Activated naive CD8-positive, alpha-beta T cell treated with anti-CD3 and anti-CD28 coated beads, Interleukin-2, amount 50 U/mL, for 24 hours (primary cell): ENCODE data around the gene ARHGEF38.

Experiments used
- ATAC-seq: fragments of 150-1000 bp; cut with Tn5 transposase; one replicate; pipeline ENCODE4 v1.10.0; 2021
- DNase-seq: peaks from one replicate; pipeline ENCODE4 v3.0.0; 2021
- H3K27ac Mint-ChIP-seq: one replicate; pipeline ENCODE4 v1.8.0; 2021; ENCODE audit warnings: mild to moderate bottlenecking, mixed read lengths
- H3K27me3 Mint-ChIP-seq: one replicate; pipeline ENCODE4 v1.8.0; 2021; ENCODE audit warnings: mixed read lengths
- H3K36me3 Mint-ChIP-seq: one replicate; pipeline ENCODE4 v1.8.0; 2021; ENCODE audit warnings: low read depth, mixed read lengths
- H3K4me1 Mint-ChIP-seq: one replicate; pipeline ENCODE4 v1.8.0; 2021; ENCODE audit warnings: mixed read lengths
- H3K4me3 Mint-ChIP-seq: one replicate; pipeline ENCODE4 v1.8.0; 2021; ENCODE audit warnings: mild to moderate bottlenecking, moderate library complexity, mixed read lengths
- H3K9me3 Mint-ChIP-seq: one replicate; pipeline ENCODE4 v1.8.0; 2021; ENCODE audit warnings: mixed read lengths

Gene ARHGEF38

GRCh38 chr4:105613306-105613705 is 60.9 kb downstream of the ARHGEF38 start:
- H3K4me1 Mint-ChIP-seq: no peaks in the 10 kb centered on the region
- no peak for ATAC-seq
- no peaks in the 10 kb centered on the region for H3K9me3 Mint-ChIP-seq
- no peak for DNase-seq
- no peaks in the 10 kb centered on the region for H3K36me3 Mint-ChIP-seq
- H3K27me3 Mint-ChIP-seq: peaks cover 3% of the 10 kb centered on the region
- no peak overlapping the region for H3K4me3 Mint-ChIP-seq
- no peak overlapping the region for H3K27ac Mint-ChIP-seq

GRCh38 chr4:105619188-105619931 is 66.9 kb downstream of the ARHGEF38 start:
- DNase-seq: no peak
- no peak overlapping the region for H3K4me3 Mint-ChIP-seq
- no peaks in the 10 kb centered on the region for H3K9me3 Mint-ChIP-seq
- H3K27me3 Mint-ChIP-seq: peaks cover 5% of the 10 kb centered on the region
- ATAC-seq: no peak
- no peak overlapping the region for H3K27ac Mint-ChIP-seq
- H3K4me1 Mint-ChIP-seq: no peaks in the 10 kb centered on the region
- no peaks in the 10 kb centered on the region for H3K36me3 Mint-ChIP-seq

DNA sequence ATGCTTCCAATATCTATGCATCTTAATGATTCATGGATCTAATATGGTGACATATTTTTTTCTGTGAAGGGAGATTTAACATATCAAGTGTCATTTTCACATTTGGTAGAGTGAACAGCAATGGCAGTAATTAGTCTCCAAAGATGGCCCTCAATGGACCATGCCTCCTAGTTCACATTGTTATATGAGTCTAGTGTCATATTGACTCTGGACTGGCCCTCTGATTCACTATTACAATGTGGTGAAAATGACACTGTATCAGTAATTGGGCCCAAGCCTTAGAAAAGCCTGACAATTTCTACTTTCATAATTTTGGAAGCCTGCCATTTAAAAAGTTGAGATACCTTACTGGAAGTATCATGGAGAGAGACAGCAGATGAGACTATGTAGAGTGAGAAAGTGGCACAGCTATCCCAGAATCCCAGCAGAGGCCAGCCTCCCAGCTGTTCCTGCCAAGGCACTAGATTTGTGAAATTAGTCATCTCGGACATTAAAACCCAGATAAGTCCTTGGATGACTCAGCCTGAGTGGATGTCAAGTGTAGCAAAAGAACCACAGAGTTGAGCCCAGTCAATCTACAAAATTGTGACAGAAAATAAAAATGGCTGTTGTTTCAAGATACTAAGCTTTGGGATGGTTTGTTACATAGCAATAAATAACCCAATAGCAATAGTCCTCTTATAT is 68.4 kb downstream of the ARHGEF38 start:
- H3K27me3 Mint-ChIP-seq: peaks cover 5% of the 10 kb centered on the region
- no peak for ATAC-seq

GRCh38 chr4:105622269-105622668 is 69.8 kb downstream of the ARHGEF38 start:
- ATAC-seq (no peak), DNase-seq (no peak)
- peaks cover 5% of the 10 kb centered on the region for H3K27me3 Mint-ChIP-seq
- H3K4me1 Mint-ChIP-seq: no peaks in the 10 kb centered on the region
- H3K36me3 Mint-ChIP-seq: no peaks in the 10 kb centered on the region
- H3K4me3 Mint-ChIP-seq: no peak overlapping the region
- no peak overlapping the region for H3K27ac Mint-ChIP-seq
- H3K9me3 Mint-ChIP-seq: no peaks in the 10 kb centered on the region

More for the DNA sequence above, 68.4 kb downstream of the ARHGEF38 start:
- H3K9me3 Mint-ChIP-seq: no peaks in the 10 kb centered on the region
- H3K4me3 Mint-ChIP-seq: no peak overlapping the region
- no peaks in the 10 kb centered on the region for H3K36me3 Mint-ChIP-seq
- H3K4me1 Mint-ChIP-seq: no peaks in the 10 kb centered on the region
- H3K27ac Mint-ChIP-seq: no peak overlapping the region
- no peak for DNase-seq

GRCh38 chr4:105623099-105623498 is 70.7 kb downstream of the ARHGEF38 start:
- Mint-ChIP-seq H3K4me3 (no peak overlapping the region), H3K27ac (no peak overlapping the region), H3K9me3 (no peaks in the 10 kb centered on the region), H3K36me3 (no peaks in the 10 kb centered on the region), H3K27me3 (peaks cover 7% of the 10 kb centered on the region), H3K4me1 (no peaks in the 10 kb centered on the region)
- ATAC-seq: no peak
- DNase-seq: no peak

- Mint-ChIP-seq H3K9me3 (no peaks in the 10 kb centered on the region), H3K27me3 (peaks cover 14% of the 10 kb centered on the region), H3K36me3 (no peaks in the 10 kb centered on the region), H3K27ac (no peak overlapping the region), H3K4me3 (no peak overlapping the region), H3K4me1 (no peaks in the 10 kb centered on the region)
- no peak for DNase-seq
- no peak for ATAC-seq
These were observed 72.1 kb downstream of the ARHGEF38 start for GRCh38 chr4:105624530-105624929.

DNA sequence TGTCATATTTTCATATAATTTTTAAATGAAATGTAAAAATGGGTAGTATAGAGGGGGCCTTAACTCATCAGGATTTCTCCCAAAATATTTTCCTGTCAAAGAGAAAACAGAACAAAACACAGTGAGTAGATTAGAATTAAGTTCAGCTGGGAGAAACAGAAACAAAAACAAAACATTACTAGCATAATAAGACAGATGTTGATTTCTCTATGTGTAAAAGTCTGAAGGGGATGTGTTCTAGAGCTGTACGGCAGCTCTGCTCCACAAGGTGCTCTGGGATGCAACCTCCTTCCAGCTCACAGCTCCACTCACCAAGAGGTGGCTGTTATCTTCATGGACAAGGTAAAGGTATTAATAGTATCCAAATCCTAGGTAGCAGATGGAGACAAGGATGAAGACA is 72.8 kb downstream of the ARHGEF38 start:
- no peaks in the 10 kb centered on the region for H3K9me3 Mint-ChIP-seq
- ATAC-seq (no peak), DNase-seq (no peak)
- no peaks in the 10 kb centered on the region for H3K36me3 Mint-ChIP-seq
- no peak overlapping the region for H3K27ac Mint-ChIP-seq
- no peak overlapping the region for H3K4me3 Mint-ChIP-seq
- no peaks in the 10 kb centered on the region for H3K4me1 Mint-ChIP-seq
- peaks cover 14% of the 10 kb centered on the region for H3K27me3 Mint-ChIP-seq

DNA sequence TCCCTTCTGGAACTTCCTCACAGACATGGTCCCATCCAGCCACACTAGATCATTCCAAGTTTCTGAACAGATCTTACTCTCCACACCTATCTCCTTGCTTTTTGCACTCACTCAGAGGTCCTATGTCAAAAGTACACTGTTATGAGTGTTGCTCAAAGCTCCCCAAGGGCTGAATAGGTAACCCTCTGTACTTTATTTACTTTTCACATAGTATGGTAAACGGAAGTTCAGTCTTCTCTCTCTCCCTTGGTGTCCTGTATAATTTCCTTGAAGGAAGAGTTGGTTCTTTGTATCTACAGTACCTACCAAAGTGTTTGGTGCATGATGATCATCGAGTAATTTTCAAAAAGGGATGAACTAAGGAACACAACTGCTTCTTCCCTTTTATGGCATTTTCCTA is 74.4 kb downstream of the ARHGEF38 start:
- ATAC-seq: no peak

GRCh38 chr4:105627620-105628019 is 75.2 kb downstream of the ARHGEF38 start:
- no peak for ATAC-seq
- Mint-ChIP-seq H3K9me3 (no peaks in the 10 kb centered on the region), H3K27me3 (peaks cover 13% of the 10 kb centered on the region), H3K27ac (no peak overlapping the region), H3K4me3 (no peak overlapping the region), H3K4me1 (no peaks in the 10 kb centered on the region), H3K36me3 (no peaks in the 10 kb centered on the region)
- DNase-seq: no peak

More for the DNA sequence above, 74.4 kb downstream of the ARHGEF38 start:
- H3K4me1 Mint-ChIP-seq: no peaks in the 10 kb centered on the region
- H3K27me3 Mint-ChIP-seq: peaks cover 14% of the 10 kb centered on the region
- H3K4me3 Mint-ChIP-seq: no peak overlapping the region
- no peaks in the 10 kb centered on the region for H3K36me3 Mint-ChIP-seq
- no peak overlapping the region for H3K27ac Mint-ChIP-seq
- H3K9me3 Mint-ChIP-seq: no peaks in the 10 kb centered on the region
- DNase-seq: no peak

DNA sequence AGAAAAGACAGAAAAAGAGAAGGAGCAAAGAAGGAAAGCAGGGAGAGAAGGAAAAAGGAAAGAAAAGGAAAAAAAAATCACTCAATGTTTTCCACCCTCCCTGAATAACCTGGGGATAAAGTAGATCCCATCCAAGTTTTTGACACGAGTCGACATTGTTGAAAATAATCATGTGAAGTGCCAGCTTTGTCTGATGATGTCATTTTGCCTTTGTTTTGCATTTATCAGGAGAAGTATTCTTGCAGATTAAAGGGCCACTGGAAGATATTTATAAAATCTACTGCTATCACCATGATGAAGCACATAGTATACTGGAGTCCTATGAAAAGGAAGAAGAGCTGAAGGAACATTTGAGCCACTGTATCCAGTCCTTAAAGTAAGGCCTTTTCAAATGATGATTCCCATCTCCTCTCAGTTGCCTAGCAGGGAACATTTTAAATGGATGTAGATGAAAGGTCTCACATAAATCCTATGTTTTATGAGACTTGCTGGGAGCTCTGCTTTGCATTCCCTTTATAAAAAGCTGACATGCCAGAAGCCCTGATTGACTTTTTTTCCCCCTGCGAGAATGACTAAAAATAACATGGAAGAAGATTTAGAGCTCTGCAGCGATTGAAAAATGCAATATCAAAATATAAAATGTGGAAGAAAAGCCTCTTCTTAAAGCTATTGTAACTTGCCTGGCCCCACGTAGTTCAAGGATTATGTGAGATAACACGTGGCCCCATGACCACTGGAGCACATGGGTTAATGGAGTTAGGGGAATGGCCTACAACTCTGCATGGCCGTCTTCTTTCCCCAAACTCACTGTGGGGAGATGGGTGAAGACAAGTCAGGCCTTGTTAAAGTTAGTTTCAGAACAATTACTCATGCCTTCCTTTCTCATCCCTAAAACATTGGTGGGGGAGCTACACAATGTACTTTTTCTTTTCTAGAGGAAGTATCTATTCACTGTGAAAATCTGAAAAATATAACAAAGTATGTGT is 78.5 kb downstream of the ARHGEF38 start:
- no peaks in the 10 kb centered on the region for H3K9me3 Mint-ChIP-seq
- no peak overlapping the region for H3K27ac Mint-ChIP-seq
- H3K4me3 Mint-ChIP-seq: no peak overlapping the region
- no peaks in the 10 kb centered on the region for H3K4me1 Mint-ChIP-seq
- no peak for ATAC-seq
- H3K27me3 Mint-ChIP-seq: peaks cover 9% of the 10 kb centered on the region
- DNase-seq: no peak
- no peaks in the 10 kb centered on the region for H3K36me3 Mint-ChIP-seq

DNA sequence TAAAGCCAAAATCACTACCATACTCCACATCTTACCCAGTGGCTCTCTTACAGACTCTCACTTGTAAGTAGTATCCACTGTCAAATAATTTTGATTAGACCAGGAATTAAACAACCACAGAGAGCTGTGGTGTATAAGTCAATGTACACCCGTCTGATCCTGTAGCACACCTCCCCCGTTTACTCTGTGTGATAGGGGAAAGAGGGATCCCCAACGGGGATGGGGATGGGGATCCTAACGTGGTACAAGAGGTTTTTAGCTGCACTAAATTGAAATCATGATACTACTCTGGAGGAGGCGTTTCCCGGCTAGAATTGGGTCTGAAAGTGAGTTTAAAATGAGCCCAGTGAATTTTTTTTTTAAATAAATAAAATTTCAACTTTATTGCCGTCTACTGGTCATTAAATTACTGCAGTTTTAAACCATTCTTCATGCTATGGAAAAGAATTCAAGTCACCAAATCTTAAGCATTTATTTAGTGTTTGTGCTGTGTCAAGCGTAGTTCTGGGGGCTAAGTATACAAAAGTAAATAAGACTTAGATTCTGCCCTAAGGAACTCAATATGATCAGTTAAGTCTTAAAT is 79.5 kb downstream of the ARHGEF38 start:
- H3K27me3 Mint-ChIP-seq: peaks cover 9% of the 10 kb centered on the region
- no peaks in the 10 kb centered on the region for H3K36me3 Mint-ChIP-seq
- H3K4me3 Mint-ChIP-seq: no peak overlapping the region
- H3K27ac Mint-ChIP-seq: no peak overlapping the region
- H3K4me1 Mint-ChIP-seq: no peaks in the 10 kb centered on the region
- no peak for ATAC-seq
- no peak for DNase-seq
- H3K9me3 Mint-ChIP-seq: no peaks in the 10 kb centered on the region

DNA sequence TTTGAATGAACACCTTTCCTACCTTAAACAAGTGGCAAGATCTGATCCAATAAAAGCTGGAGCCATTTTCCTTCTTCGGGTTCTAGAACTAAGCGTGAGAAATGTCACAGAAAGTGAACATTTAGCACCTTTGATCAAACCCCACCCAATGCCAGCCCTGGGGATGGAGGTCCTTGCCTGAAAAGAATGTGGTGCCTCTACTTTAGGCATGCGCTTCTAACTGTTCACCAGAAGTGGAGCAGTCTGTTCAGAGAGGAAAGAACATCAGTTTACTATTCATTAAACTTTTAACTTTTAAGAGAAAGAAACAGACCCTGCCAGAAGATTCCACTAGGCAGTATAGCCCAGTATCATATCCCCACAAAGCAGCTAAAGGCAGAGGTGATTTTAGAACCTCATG is 80.2 kb downstream of the ARHGEF38 start:
- no peaks in the 10 kb centered on the region for H3K9me3 Mint-ChIP-seq
- no peak for DNase-seq
- H3K36me3 Mint-ChIP-seq: no peaks in the 10 kb centered on the region
- peaks cover 11% of the 10 kb centered on the region for H3K27me3 Mint-ChIP-seq
- no peak overlapping the region for H3K4me3 Mint-ChIP-seq
- no peak overlapping the region for H3K27ac Mint-ChIP-seq
- H3K4me1 Mint-ChIP-seq: peaks cover 3% of the 10 kb centered on the region
- no peak for ATAC-seq

GRCh38 chr4:105633241-105633640 is 80.8 kb downstream of the ARHGEF38 start:
- no peak for ATAC-seq
- peaks cover 3% of the 10 kb centered on the region for H3K4me1 Mint-ChIP-seq
- H3K9me3 Mint-ChIP-seq: no peaks in the 10 kb centered on the region
- no peak overlapping the region for H3K4me3 Mint-ChIP-seq
- H3K27me3 Mint-ChIP-seq: peaks cover 12% of the 10 kb centered on the region
- no peak overlapping the region for H3K27ac Mint-ChIP-seq
- no peak for DNase-seq
- H3K36me3 Mint-ChIP-seq: no peaks in the 10 kb centered on the region

GRCh38 chr4:105634402-105635080 is 82.1 kb downstream of the ARHGEF38 start:
- DNase-seq (no peak), ATAC-seq (no peak)
- Mint-ChIP-seq H3K4me3 (no peak overlapping the region), H3K27me3 (peaks cover 4% of the 10 kb centered on the region), H3K27ac (no peak overlapping the region), H3K36me3 (no peaks in the 10 kb centered on the region), H3K9me3 (no peaks in the 10 kb centered on the region), H3K4me1 (peaks cover 3% of the 10 kb centered on the region)
